GM23338 (cell line): Measurements from ENCODE around the gene ZNF516. TPM values are rescaled to one million over a fixed set of nuclear protein-coding genes. Genes with fewer than 3 reads are reported as not detected.

ENCODE experiments used
- ATAC-seq: fragments of 200-7000 bp; cut with Tn5 transposase; 3 replicates; pipeline ENCODE4 v1.9.1; 2020
- DNase-seq: peaks from one replicate; pipeline ENCODE4 v3.0.0-alpha.2; 2015; ENCODE audit warnings: low spot score
- H2AFZ ChIP-seq: fragments of 200-600 bp; sonication (generic); 2 replicates; pipeline ENCODE4 v1.8.0; 2016; ENCODE audit warnings: antibody characterized with exemption, mild to moderate bottlenecking, moderate library complexity
- H3F3A ChIP-seq: fragments of 200-600 bp; sonication (generic); replicated peaks from 2 replicates; pipeline ENCODE4 v1.8.0; 2017; ENCODE audit warnings: antibody characterized with exemption, mixed run types, low read depth
- H3K27ac ChIP-seq: fragments of 200-600 bp; sonication (generic); 2 replicates; pipeline ENCODE4 v1.6.1; 2016; ENCODE audit warnings: low read depth
- H3K27me3 ChIP-seq: fragments of 200-600 bp; sonication (generic); 2 replicates; pipeline ENCODE4 v1.8.0; 2016; ENCODE audit warnings: mild to moderate bottlenecking, mixed run types, moderate library complexity; ENCODE audit not compliant: insufficient read depth
- H3K36me3 ChIP-seq: fragments of 200-600 bp; sonication (generic); 2 replicates; pipeline ENCODE4 v1.8.0; 2016; ENCODE audit warnings: mild to moderate bottlenecking; ENCODE audit not compliant: insufficient read depth
- H3K4me1 ChIP-seq: fragments of 200-600 bp; sonication (generic); 2 replicates; pipeline ENCODE4 v1.8.0; 2016; ENCODE audit warnings: mild to moderate bottlenecking, moderate library complexity; ENCODE audit not compliant: insufficient read depth
- H3K4me2 ChIP-seq: fragments of 200-600 bp; sonication (generic); 2 replicates; pipeline ENCODE4 v1.7.1; 2017; ENCODE audit warnings: mixed run types
- H3K4me3 ChIP-seq: fragments of 200-600 bp; sonication (generic); 2 replicates; pipeline ENCODE4 v1.6.1; 2016; ENCODE audit warnings: mixed run types
- H3K79me2 ChIP-seq: fragments of 200-600 bp; sonication (generic); replicated peaks from 2 replicates; pipeline ENCODE4 v1.8.0; 2017; ENCODE audit warnings: mild to moderate bottlenecking; ENCODE audit not compliant: insufficient read depth
- H3K9me2 ChIP-seq: fragments of 200-600 bp; sonication (generic); 2 replicates; pipeline ENCODE4 v1.8.0; 2017; ENCODE audit not compliant: insufficient read depth
- H4K20me1 ChIP-seq: fragments of 200-600 bp; sonication (generic); replicated peaks from 2 replicates; pipeline ENCODE4 v1.8.0; 2017; ENCODE audit warnings: mild to moderate bottlenecking; ENCODE audit not compliant: insufficient read depth
- H3K27ac Mint-ChIP-seq: 2 replicates; pipeline ENCODE4 v1.8.0; 2020; ENCODE audit warnings: inconsistent platforms, mild to moderate bottlenecking, moderate library complexity, mixed read lengths
- H3K27me3 Mint-ChIP-seq: 3 replicates; pipeline ENCODE4 v1.8.0; 2022; ENCODE audit warnings: low read depth, mild to moderate bottlenecking, moderate library complexity, mixed read lengths, inconsistent platforms; ENCODE audit not compliant: insufficient read depth, poor library complexity
- H3K36me3 Mint-ChIP-seq: 3 replicates; pipeline ENCODE4 v1.8.0; 2021; ENCODE audit warnings: low read depth, mild to moderate bottlenecking, inconsistent platforms, moderate library complexity, mixed read lengths
- H3K4me1 Mint-ChIP-seq: 3 replicates; pipeline ENCODE4 v1.8.0; 2020; ENCODE audit warnings: mild to moderate bottlenecking, inconsistent platforms, mixed read lengths
- H3K4me3 Mint-ChIP-seq: 3 replicates; pipeline ENCODE4 v1.8.0; 2021; ENCODE audit warnings: moderate library complexity, mild to moderate bottlenecking, inconsistent platforms, mixed read lengths
- H3K9me3 Mint-ChIP-seq: 3 replicates; pipeline ENCODE4 v1.8.0; 2020; ENCODE audit warnings: moderate library complexity, mild to moderate bottlenecking, inconsistent platforms, mixed read lengths
- CREB1 ChIP-seq: fragments of 250-450 bp; sonication (Bioruptor Pico); IDR thresholded peaks from 2 replicates; pipeline ENCODE4 v1.5.0; 2020; ENCODE audit warnings: low read depth, mild to moderate bottlenecking, moderate library complexity
- CTCF ChIP-seq, 2 experiments: fragments of 200-600 bp in 1 of 2; sonication (generic) in 1 of 2; conservative IDR thresholded peaks; 2 replicates each; pipeline versions ENCODE4 v1.5.1 to v1.6.1; 2016 to 2017; ENCODE audit warnings: antibody characterized with exemption in 2 of 2, low read depth in 2 of 2, mild to moderate bottlenecking in 2 of 2, moderate library complexity in 1 of 2
- ETS1 ChIP-seq: IDR thresholded peaks from 2 replicates; pipeline ENCODE4 v1.6.1; 2016; ENCODE audit warnings: antibody characterized with exemption
- EZH2 ChIP-seq: fragments of 200-600 bp; sonication (generic); IDR thresholded peaks from one replicate; pipeline ENCODE4 v1.8.0; 2017; ENCODE audit warnings: antibody characterized with exemption, mild to moderate bottlenecking, low read depth; ENCODE audit not compliant: unreplicated experiment
- EZH2phosphoT487 ChIP-seq: fragments of 200-600 bp; sonication (generic); IDR thresholded peaks from one replicate; pipeline ENCODE4 v1.8.1; 2018; ENCODE audit warnings: antibody characterized with exemption; ENCODE audit not compliant: unreplicated experiment
- JUNB ChIP-seq: IDR thresholded peaks from one replicate; pipeline ENCODE4 v1.6.1; 2016; ENCODE audit warnings: antibody characterized with exemption; ENCODE audit not compliant: unreplicated experiment
- POLR2AphosphoS5 ChIP-seq: IDR thresholded peaks from 2 replicates; pipeline ENCODE4 v1.6.1; 2016; ENCODE audit warnings: antibody characterized with exemption, low read depth
- STAT1 ChIP-seq: IDR thresholded peaks from one replicate; pipeline ENCODE4 v1.6.1; 2016; ENCODE audit warnings: antibody characterized with exemption; ENCODE audit not compliant: unreplicated experiment
- ZNF114 ChIP-seq: fragments of 250-450 bp; sonication (Bioruptor Pico); IDR thresholded peaks from 2 replicates; pipeline ENCODE4 v1.5.0; 2020; ENCODE audit warnings: mild to moderate bottlenecking, moderate library complexity
- ZNF462 ChIP-seq: fragments of 250-450 bp; sonication (Bioruptor Pico); IDR thresholded peaks from 2 replicates; pipeline ENCODE4 v1.5.0; 2020; ENCODE audit warnings: mild to moderate bottlenecking, moderate library complexity
- polyA plus RNA-seq: library from polyadenylated mRNA; unstranded; fragments of >200 nt; fragmentation: Nextera tagmentation; extraction: Ambion mirVana; gene quantifications from 2 replicates; pipeline ENCODE4 v1.2.1, GENCODE V29; 2016
- total RNA-seq: library from RNA; depleted of rRNA; stranded (reverse); fragments of >200 nt; shearing (Covaris generic); gene quantifications from 2 replicates; pipeline ENCODE4 v1.2.3, GENCODE V29; 2014

ZNF516 gene
- total and polyA plus RNA-seq, 2 experiments from 2014 or later = 11.9 to 24.2 TPM

- no peak for TF ChIP-seq ZNF462 (CRISPR knock-in tag)
Measured at GRCh38 chr18:76451396-76452331, 43.4 kb downstream of the ZNF516 start (continued).

- peaks cover 27% of the 10 kb centered on the region for H3K27me3 ChIP-seq
- peak; percentile 65 for DNase-seq
- ATAC-seq = peak; percentile 53
- no peaks in the 10 kb centered on the region for H3K36me3 ChIP-seq
- H3K4me1 ChIP-seq = peaks cover 57% of the 10 kb centered on the region
- Mint-ChIP-seq H3K4me1 (peaks cover 72% of the 10 kb centered on the region), H3K27me3 (peaks cover 32% of the 10 kb centered on the region), H3K9me3 (no peaks in the 10 kb centered on the region), H3K27ac (no peak overlapping the region), H3K4me3 (peak overlapping the region; percentile 74), H3K36me3 (no peaks in the 10 kb centered on the region; the same call in 2 of the 3 replicates)
- peak overlapping the region; percentile 72 for H3K4me3 ChIP-seq
- peak overlapping the region; percentile 47; the same call in 1 of the 2 replicates for H3K27ac ChIP-seq
- H4K20me1 ChIP-seq = peaks cover 7% of the 10 kb centered on the region; the same call in 1 of the 2 replicates
- 0 out of 2 replicates have a peak, but pooled peaks cover 7% of the 10 kb centered on the region for H3F3A ChIP-seq
- H3K79me2 ChIP-seq = peaks cover 25% of the 10 kb centered on the region
- peak overlapping the region; percentile 93 for H3K4me2 ChIP-seq
- no peaks in the 10 kb centered on the region for H3K9me2 ChIP-seq
- H2AFZ ChIP-seq = peak overlapping the region; percentile 83; the same call in 1 of the 2 replicates
- TF ChIP-seq CREB1 (CRISPR knock-in tag) = no peak
- no peak for TF ChIP-seq ZNF114 (CRISPR knock-in tag)
- TF ChIP-seq EZH2 = no peak
- TF ChIP-seq STAT1 = no peak
- no peak for TF ChIP-seq JUNB
- no peak for TF ChIP-seq CTCF (conservative IDR thresholded peaks at IDR 0.05; ENCODE audit: low read depth in 2 of 2)
- TF ChIP-seq EZH2phosphoT487 = no peak
- TF ChIP-seq POLR2AphosphoS5 = no peak
- peak; percentile 40; the same call in 1 of the 2 replicates for TF ChIP-seq ETS1
Measured at GRCh38 chr18:76450452-76451395, 44.3 kb downstream of the ZNF516 start.
